Loucy (cell line): ENCODE data around the gene STRN3.

Experiments
- EZH2phosphoT487 ChIP-seq: fragments of 200-600 bp; IDR thresholded peaks from 2 replicates; pipeline ENCODE4 v1.6.1; 2018; ENCODE audit warnings: antibody characterized with exemption, mild to moderate bottlenecking, moderate library complexity, borderline replicate concordance
- TF ChIP-seq, protein P1 (sequence below): fragments of 200-600 bp; sonication (generic); conservative IDR thresholded peaks from 2 replicates; pipeline ENCODE4 v1.5.1; 2014; ENCODE audit warnings: mild to moderate bottlenecking, antibody characterized with exemption, low read length

DNA sequence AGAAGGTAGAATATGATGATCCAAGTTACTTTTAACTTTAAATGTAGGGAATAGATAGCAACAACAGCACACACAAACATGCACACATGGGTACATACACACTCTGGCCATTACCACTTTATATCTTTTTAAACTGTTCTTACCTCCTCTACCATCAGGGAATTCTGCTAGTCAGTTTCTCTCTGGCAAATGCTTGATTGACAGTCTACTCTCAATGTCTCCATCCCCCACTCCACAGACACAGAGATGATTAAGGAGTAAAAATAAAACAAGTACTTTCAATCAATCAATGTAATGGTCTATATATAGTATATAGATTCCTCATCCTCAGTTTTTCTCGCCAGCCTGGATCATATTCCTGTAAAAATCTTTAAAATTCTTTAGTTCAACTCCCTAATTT, 16.1 kb upstream of the STRN3 start:
- TF ChIP-seq, protein P1, sequence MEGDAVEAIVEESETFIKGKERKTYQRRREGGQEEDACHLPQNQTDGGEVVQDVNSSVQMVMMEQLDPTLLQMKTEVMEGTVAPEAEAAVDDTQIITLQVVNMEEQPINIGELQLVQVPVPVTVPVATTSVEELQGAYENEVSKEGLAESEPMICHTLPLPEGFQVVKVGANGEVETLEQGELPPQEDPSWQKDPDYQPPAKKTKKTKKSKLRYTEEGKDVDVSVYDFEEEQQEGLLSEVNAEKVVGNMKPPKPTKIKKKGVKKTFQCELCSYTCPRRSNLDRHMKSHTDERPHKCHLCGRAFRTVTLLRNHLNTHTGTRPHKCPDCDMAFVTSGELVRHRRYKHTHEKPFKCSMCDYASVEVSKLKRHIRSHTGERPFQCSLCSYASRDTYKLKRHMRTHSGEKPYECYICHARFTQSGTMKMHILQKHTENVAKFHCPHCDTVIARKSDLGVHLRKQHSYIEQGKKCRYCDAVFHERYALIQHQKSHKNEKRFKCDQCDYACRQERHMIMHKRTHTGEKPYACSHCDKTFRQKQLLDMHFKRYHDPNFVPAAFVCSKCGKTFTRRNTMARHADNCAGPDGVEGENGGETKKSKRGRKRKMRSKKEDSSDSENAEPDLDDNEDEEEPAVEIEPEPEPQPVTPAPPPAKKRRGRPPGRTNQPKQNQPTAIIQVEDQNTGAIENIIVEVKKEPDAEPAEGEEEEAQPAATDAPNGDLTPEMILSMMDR = no peak
- no peak for TF ChIP-seq EZH2phosphoT487
